T-helper 1 cell treated with Interleukin-12 subunit alpha and Interleukin-12 subunit beta and Interleukin-4 antibody, amounts not matched to agents 30 μg/mL and 1 μg/mL, for 36 hours (primary cell): ENCODE data around the gene COL4A1.

Source experiments
- H3K27ac Mint-ChIP-seq: one replicate; pipeline ENCODE4 v1.8.0; 2021; ENCODE audit warnings: mild to moderate bottlenecking, mixed read lengths
- H3K27me3 Mint-ChIP-seq: one replicate; pipeline ENCODE4 v1.8.0; 2021; ENCODE audit warnings: low read depth, mixed read lengths
- H3K36me3 Mint-ChIP-seq: one replicate; pipeline ENCODE4 v1.8.0; 2021; ENCODE audit warnings: low read depth, mixed read lengths
- H3K4me1 Mint-ChIP-seq: one replicate; pipeline ENCODE4 v1.8.0; 2021; ENCODE audit warnings: low read depth, mixed read lengths
- H3K4me3 Mint-ChIP-seq: one replicate; pipeline ENCODE4 v1.8.0; 2021; ENCODE audit warnings: mild to moderate bottlenecking, moderate library complexity, mixed read lengths
- H3K9me3 Mint-ChIP-seq: one replicate; pipeline ENCODE4 v1.8.0; 2021; ENCODE audit warnings: mixed read lengths

COL4A1 gene

DNA sequence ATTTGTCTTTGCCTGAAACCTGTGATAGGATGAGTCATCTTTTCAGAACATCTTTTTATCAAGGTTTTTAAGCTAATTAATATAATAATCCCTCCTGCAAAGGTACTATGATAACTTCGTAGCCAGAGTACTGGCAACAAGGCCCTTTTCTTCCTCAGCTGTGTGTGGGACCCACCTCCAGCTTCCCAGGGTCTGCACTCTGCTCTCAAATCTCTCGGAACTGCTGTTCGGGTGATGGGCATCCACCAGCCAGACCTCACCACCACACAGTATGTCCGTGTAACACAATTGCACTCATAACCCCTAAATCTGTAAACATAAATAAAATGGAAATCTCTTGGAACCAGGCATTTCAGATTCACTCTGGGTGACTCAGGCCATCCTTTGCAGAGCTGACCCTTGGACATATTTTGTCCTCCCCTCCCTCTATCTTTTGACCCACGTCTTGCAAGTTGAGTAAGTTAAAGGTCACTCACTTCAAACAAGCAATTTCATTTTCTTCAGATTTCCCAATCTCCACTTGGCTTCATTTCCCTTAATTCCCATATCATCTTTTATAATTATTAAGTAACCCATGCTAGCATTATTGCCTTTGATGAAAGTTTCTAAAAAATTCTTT is 29.5 kb downstream of the COL4A1 start:
- H3K9me3 Mint-ChIP-seq, result no peaks in the 10 kb centered on the region
- no peak overlapping the region for H3K4me3 Mint-ChIP-seq
- H3K36me3 Mint-ChIP-seq, result no peaks in the 10 kb centered on the region
- peaks cover 9% of the 10 kb centered on the region for H3K4me1 Mint-ChIP-seq
- H3K27ac Mint-ChIP-seq, result no peak overlapping the region
- peaks cover 4% of the 10 kb centered on the region for H3K27me3 Mint-ChIP-seq

GRCh38 chr13:110276553-110276950 is 30.4 kb downstream of the COL4A1 start:
- peaks cover 9% of the 10 kb centered on the region for H3K4me1 Mint-ChIP-seq
- no peaks in the 10 kb centered on the region for H3K36me3 Mint-ChIP-seq
- H3K27ac Mint-ChIP-seq, result no peak overlapping the region
- H3K9me3 Mint-ChIP-seq, result no peaks in the 10 kb centered on the region
- H3K4me3 Mint-ChIP-seq, result no peak overlapping the region
- H3K27me3 Mint-ChIP-seq, result peaks cover 4% of the 10 kb centered on the region

- Mint-ChIP-seq H3K27me3 (peaks cover 6% of the 10 kb centered on the region), H3K27ac (no peak overlapping the region), H3K4me3 (no peak overlapping the region), H3K4me1 (peaks cover 5% of the 10 kb centered on the region), H3K9me3 (no peaks in the 10 kb centered on the region), H3K36me3 (no peaks in the 10 kb centered on the region)
Observed at GRCh38 chr13:110275931-110276552, 30.9 kb downstream of the COL4A1 start.

DNA sequence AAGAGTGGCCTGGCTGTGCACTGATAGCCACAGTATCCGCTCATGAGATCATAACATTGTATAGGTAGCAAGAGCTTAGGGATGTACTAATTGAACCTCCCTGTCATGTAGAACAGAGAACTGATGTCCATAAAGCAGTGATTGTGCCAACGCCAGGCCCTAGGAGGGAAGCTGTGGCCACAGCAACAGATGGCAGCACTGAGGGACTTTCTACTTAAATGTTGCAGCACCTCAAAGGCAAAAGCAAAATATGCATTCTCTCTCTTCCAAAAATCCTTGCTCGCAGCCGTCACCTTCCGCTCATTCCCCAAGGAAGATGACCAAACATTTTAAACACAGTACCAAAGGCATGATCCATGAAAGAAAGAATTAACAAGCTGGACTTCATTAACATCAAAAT is 32.3 kb downstream of the COL4A1 start:
- no peaks in the 10 kb centered on the region for H3K36me3 Mint-ChIP-seq

GRCh38 chr13:110273254-110273653 is 33.7 kb downstream of the COL4A1 start:
- no peaks in the 10 kb centered on the region for H3K9me3 Mint-ChIP-seq
- H3K4me1 Mint-ChIP-seq, result no peaks in the 10 kb centered on the region
- no peak overlapping the region for H3K27ac Mint-ChIP-seq
- peaks cover 17% of the 10 kb centered on the region for H3K27me3 Mint-ChIP-seq
- H3K4me3 Mint-ChIP-seq, result no peak overlapping the region
- no peaks in the 10 kb centered on the region for H3K36me3 Mint-ChIP-seq

More for the DNA sequence above, 32.3 kb downstream of the COL4A1 start:
- Mint-ChIP-seq H3K4me1 (no peaks in the 10 kb centered on the region), H3K27ac (no peak overlapping the region), H3K4me3 (no peak overlapping the region), H3K27me3 (peaks cover 12% of the 10 kb centered on the region), H3K9me3 (no peaks in the 10 kb centered on the region)

GRCh38 chr13:110272651-110273050 is 34.3 kb downstream of the COL4A1 start:
- no peak overlapping the region for H3K4me3 Mint-ChIP-seq
- H3K36me3 Mint-ChIP-seq, result no peaks in the 10 kb centered on the region
- no peaks in the 10 kb centered on the region for H3K4me1 Mint-ChIP-seq
- H3K27ac Mint-ChIP-seq, result no peak overlapping the region
- no peaks in the 10 kb centered on the region for H3K9me3 Mint-ChIP-seq
- peaks cover 22% of the 10 kb centered on the region for H3K27me3 Mint-ChIP-seq

GRCh38 chr13:110272227-110272626 is 34.7 kb downstream of the COL4A1 start:
- Mint-ChIP-seq H3K36me3 (no peaks in the 10 kb centered on the region), H3K27ac (no peak overlapping the region), H3K4me1 (no peaks in the 10 kb centered on the region), H3K4me3 (no peak overlapping the region), H3K27me3 (peaks cover 25% of the 10 kb centered on the region), H3K9me3 (no peaks in the 10 kb centered on the region)

GRCh38 chr13:110271313-110271712 is 35.6 kb downstream of the COL4A1 start:
- Mint-ChIP-seq H3K27me3 (peaks cover 28% of the 10 kb centered on the region), H3K4me1 (no peaks in the 10 kb centered on the region), H3K36me3 (no peaks in the 10 kb centered on the region), H3K4me3 (no peak overlapping the region), H3K27ac (no peak overlapping the region), H3K9me3 (no peaks in the 10 kb centered on the region)

DNA sequence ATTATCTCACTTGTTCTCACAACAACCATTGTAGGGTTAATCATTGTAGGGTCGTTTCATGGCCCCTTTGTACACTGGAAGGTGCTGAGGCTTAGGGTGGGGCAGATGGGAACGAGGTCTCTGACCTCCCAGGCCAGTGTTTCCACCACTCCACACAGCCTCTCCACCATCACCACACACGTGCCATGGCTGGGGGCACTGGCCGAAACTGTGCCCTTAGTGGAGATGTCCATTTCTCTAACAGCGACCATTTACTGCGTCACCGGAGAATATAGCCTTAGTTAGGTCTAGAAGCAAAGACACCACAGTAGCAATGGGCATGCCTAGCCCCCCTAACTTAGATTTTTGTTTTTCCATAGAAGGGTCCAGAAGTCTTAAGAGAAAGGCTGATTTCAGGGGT is 36.5 kb downstream of the COL4A1 start:
- Mint-ChIP-seq H3K27ac (no peak overlapping the region), H3K27me3 (peaks cover 28% of the 10 kb centered on the region), H3K4me3 (no peak overlapping the region), H3K9me3 (no peaks in the 10 kb centered on the region), H3K4me1 (no peaks in the 10 kb centered on the region), H3K36me3 (no peaks in the 10 kb centered on the region)

DNA sequence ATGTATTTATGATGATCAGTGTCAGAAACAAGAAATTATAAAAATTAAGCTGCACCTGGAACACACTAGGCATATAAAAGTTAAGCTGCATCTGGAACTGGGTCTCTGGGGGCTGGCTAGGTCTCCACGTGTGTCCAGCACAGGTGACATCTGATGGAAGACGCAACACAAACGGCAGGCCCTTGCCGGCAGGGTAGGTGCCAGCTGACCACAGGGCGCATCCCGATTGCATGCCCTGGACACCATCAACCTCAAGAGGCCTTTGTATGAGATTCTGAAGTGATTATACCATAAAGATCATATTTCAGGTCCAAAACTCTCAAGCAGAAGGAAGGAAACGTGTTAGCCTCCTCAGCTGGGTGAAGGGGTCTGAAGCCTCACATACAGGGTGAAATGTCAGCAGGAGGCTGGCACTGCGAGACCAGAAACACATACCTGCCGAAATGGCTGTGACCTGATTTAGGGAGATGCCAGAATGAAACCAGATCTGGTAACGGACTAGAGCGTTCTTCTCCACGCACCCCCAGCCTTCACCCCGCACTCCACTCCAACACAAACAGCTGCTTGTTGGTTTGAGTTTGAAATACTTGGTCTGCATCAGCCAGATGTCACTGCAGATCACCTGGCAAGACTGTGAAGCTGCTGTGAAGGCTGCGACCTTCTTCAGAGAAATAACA is 37.3 kb downstream of the COL4A1 start:
- H3K4me3 Mint-ChIP-seq, result no peak overlapping the region
- no peak overlapping the region for H3K27ac Mint-ChIP-seq
- no peaks in the 10 kb centered on the region for H3K4me1 Mint-ChIP-seq
- H3K36me3 Mint-ChIP-seq, result no peaks in the 10 kb centered on the region
- H3K9me3 Mint-ChIP-seq, result no peaks in the 10 kb centered on the region
- peaks cover 34% of the 10 kb centered on the region for H3K27me3 Mint-ChIP-seq

GRCh38 chr13:110268576-110269185 is 38.3 kb downstream of the COL4A1 start:
- Mint-ChIP-seq H3K27me3 (peaks cover 40% of the 10 kb centered on the region), H3K4me3 (no peak overlapping the region)

GRCh38 chr13:110268061-110268460 is 38.9 kb downstream of the COL4A1 start:
- no peak overlapping the region for H3K4me3 Mint-ChIP-seq
- no peaks in the 10 kb centered on the region for H3K36me3 Mint-ChIP-seq
- H3K27me3 Mint-ChIP-seq, result peaks cover 38% of the 10 kb centered on the region
- no peaks in the 10 kb centered on the region for H3K4me1 Mint-ChIP-seq
- no peak overlapping the region for H3K27ac Mint-ChIP-seq
- H3K9me3 Mint-ChIP-seq, result no peaks in the 10 kb centered on the region

More at GRCh38 chr13:110268576-110269185, 38.3 kb downstream of the COL4A1 start:
- H3K4me1 Mint-ChIP-seq, result no peaks in the 10 kb centered on the region
- no peaks in the 10 kb centered on the region for H3K36me3 Mint-ChIP-seq
- no peaks in the 10 kb centered on the region for H3K9me3 Mint-ChIP-seq
- no peak overlapping the region for H3K27ac Mint-ChIP-seq

GRCh38 chr13:110266983-110267382 is 40.0 kb downstream of the COL4A1 start:
- Mint-ChIP-seq H3K9me3 (no peaks in the 10 kb centered on the region), H3K27me3 (peaks cover 44% of the 10 kb centered on the region), H3K4me3 (no peak overlapping the region), H3K36me3 (no peaks in the 10 kb centered on the region), H3K4me1 (no peaks in the 10 kb centered on the region), H3K27ac (no peak overlapping the region)

GRCh38 chr13:110266431-110266809 is 40.5 kb downstream of the COL4A1 start:
- Mint-ChIP-seq H3K36me3 (no peaks in the 10 kb centered on the region), H3K4me3 (no peak overlapping the region), H3K9me3 (no peaks in the 10 kb centered on the region), H3K27ac (no peak overlapping the region), H3K27me3 (peaks cover 43% of the 10 kb centered on the region), H3K4me1 (no peaks in the 10 kb centered on the region)
